Neural cell (in vitro differentiated cells): Measurements from ENCODE around the gene TNFRSF19.

Experiments used
- EP300 ChIP-seq: fragments of 450-650 bp; conservative IDR thresholded peaks from 2 replicates; pipeline ENCODE4 v1.6.1; 2014; ENCODE audit warnings: antibody characterized with exemption, mild to moderate bottlenecking, moderate library complexity; ENCODE audit not compliant: poor library complexity, severe bottlenecking
- EZH2 ChIP-seq: fragments of 200-600, 300-800 bp; shearing (Covaris generic), sonication (generic); IDR thresholded peaks from 2 replicates; pipeline ENCODE4 v1.6.1; 2014; ENCODE audit warnings: antibody characterized with exemption, low read length, borderline replicate concordance, mild to moderate bottlenecking; ENCODE audit not compliant: insufficient read depth, poor library complexity, severe bottlenecking
- POLR2AphosphoS5 ChIP-seq: IDR thresholded peaks from 2 replicates; pipeline ENCODE4 v1.6.1; 2012
- RAD21 ChIP-seq: fragments of 450-650 bp; conservative IDR thresholded peaks from 2 replicates; pipeline ENCODE4 v1.6.1; 2014; ENCODE audit warnings: antibody characterized with exemption, mild to moderate bottlenecking, moderate library complexity
- SMC3 ChIP-seq: fragments of 450-650 bp; conservative IDR thresholded peaks from 2 replicates; pipeline ENCODE4 v1.6.1; 2014; ENCODE audit warnings: antibody characterized with exemption, mild to moderate bottlenecking, moderate library complexity; ENCODE audit not compliant: poor library complexity
- TAF1 ChIP-seq: IDR thresholded peaks from 2 replicates; pipeline ENCODE4 v1.6.1; 2012; ENCODE audit warnings: low read depth
- TF ChIP-seq, protein P1 (sequence below): fragments of 450-650 bp; IDR thresholded peaks from 2 replicates; pipeline ENCODE4 v1.5.1; 2014; ENCODE audit warnings: antibody characterized with exemption, mild to moderate bottlenecking, moderate library complexity; ENCODE audit not compliant: poor library complexity, severe bottlenecking

DNA sequence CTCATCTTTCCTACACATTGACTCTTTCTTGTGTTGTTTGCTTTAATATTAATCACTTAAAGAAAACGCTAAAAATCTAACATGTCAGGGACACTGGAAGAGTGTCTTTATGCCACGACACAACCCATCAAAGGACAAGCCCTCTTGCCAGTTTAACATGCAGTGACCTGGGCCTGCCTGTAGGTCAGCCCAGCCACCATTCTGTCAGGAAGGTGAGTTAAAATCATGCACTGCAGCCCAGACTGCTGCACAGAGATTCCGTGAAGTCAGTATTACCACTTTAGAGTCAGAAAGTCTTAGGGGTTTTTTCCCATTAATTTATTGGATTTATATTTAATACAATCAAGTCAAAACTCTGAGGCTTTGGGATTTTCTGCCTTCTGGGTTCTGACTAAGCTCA, 58.0 kb downstream of the TNFRSF19 start:
- TF ChIP-seq POLR2AphosphoS5 (no peak), EP300 (no peak), EZH2 (no peak), TAF1 (no peak), SMC3 (no peak), RAD21 (no peak)
- TF ChIP-seq, protein P1, sequence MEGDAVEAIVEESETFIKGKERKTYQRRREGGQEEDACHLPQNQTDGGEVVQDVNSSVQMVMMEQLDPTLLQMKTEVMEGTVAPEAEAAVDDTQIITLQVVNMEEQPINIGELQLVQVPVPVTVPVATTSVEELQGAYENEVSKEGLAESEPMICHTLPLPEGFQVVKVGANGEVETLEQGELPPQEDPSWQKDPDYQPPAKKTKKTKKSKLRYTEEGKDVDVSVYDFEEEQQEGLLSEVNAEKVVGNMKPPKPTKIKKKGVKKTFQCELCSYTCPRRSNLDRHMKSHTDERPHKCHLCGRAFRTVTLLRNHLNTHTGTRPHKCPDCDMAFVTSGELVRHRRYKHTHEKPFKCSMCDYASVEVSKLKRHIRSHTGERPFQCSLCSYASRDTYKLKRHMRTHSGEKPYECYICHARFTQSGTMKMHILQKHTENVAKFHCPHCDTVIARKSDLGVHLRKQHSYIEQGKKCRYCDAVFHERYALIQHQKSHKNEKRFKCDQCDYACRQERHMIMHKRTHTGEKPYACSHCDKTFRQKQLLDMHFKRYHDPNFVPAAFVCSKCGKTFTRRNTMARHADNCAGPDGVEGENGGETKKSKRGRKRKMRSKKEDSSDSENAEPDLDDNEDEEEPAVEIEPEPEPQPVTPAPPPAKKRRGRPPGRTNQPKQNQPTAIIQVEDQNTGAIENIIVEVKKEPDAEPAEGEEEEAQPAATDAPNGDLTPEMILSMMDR = no peak
